Dermis lymphatic vessel endothelial cell (primary cell): ENCODE results near the gene IZUMO3. TPM values are rescaled to one million over a fixed set of nuclear protein-coding genes. Genes with fewer than 3 reads are reported as not detected.

Experiments
- total RNA-seq: library from RNA; depleted of rRNA; stranded (reverse); fragments of >200 nt; gene quantifications from 2 replicates; pipeline ENCODE4 v1.2.1, GENCODE V29; 2014

Gene IZUMO3, protein sequence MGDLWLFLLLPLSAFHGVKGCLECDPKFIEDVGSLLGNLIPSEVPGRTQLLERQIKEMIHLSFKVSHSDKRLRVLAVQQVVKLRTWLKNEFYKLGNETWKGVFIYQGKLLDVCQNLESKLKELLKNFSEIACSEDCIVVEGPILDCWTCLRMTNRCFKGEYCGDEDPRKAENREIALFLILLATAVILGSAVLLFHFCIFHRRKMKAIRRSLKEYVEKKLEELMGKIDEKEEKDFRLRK
- not detected in 2 replicates for total RNA-seq

DNA sequence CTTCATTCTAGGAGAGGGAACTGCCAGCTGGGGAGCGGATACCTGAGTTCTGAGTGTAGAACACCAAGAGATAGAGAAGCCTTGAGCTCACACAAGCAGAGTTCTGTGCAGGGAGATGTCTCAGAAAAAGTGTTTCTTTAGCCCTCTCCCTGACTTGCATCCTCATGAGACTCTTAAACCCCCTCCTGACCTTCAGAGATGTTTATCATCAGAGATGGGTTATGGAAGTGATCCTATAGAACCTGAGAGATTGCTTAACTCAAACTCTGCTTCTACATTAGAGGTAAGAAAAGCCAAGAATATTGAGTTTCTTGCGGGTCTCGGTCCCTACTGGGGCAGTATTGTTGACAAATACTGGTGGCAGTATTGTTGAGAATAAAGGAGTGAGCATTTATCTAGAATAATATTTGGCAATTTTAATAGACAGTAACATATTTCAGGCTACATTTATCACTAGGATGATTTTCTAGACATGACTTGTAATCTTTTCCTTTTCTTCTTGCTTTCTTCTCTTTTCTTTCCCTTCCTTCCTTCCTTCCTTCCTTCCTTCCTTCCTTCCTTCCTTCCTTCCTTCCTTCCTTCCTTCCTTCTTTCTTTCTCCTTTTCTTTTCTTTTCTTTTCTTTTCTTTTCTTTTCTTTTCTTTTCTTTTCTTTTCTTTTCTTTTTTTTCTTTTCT is at the start of gene IZUMO3:
Gene IZUMO3 (minus strand): TSS at position 51 of the 676 bp plus-strand sequence. CDS start 248 bp downstream, outside the sequence.

